ENCODE data around the gene KIF26B. TPM values are rescaled to one million over a fixed set of nuclear protein-coding genes. Genes with fewer than 3 reads are reported as not detected.

KIF26B gene
- total and polyA plus RNA-seq, 2 experiments from 2014 or later: 0.03 to 0.76 TPM

DNA sequence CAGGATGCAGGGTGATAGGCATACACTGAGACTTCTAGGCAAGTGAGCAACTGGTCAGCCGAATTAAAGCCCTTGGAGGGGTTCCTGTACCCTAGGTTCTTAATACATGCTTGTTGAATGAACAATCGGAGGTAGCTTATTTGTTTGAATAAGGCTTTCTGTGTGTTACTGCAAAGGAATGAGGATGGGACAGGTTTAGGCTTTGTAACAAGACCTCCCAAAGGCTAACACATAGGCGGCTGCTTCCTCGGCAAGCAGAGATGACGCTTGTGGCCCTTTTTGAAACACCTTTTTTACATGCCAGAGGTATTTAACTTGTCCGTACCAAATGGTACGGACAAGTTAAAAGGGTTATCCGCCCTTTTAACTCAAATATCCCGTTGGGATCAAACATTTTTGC lies 511.6 kb downstream of the KIF26B start (continued):
- TF ChIP-seq, protein P1, sequence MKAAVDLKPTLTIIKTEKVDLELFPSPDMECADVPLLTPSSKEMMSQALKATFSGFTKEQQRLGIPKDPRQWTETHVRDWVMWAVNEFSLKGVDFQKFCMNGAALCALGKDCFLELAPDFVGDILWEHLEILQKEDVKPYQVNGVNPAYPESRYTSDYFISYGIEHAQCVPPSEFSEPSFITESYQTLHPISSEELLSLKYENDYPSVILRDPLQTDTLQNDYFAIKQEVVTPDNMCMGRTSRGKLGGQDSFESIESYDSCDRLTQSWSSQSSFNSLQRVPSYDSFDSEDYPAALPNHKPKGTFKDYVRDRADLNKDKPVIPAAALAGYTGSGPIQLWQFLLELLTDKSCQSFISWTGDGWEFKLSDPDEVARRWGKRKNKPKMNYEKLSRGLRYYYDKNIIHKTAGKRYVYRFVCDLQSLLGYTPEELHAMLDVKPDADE (IDR thresholded peaks at IDR 0.05): no peak
- TF ChIP-seq, protein P2, sequence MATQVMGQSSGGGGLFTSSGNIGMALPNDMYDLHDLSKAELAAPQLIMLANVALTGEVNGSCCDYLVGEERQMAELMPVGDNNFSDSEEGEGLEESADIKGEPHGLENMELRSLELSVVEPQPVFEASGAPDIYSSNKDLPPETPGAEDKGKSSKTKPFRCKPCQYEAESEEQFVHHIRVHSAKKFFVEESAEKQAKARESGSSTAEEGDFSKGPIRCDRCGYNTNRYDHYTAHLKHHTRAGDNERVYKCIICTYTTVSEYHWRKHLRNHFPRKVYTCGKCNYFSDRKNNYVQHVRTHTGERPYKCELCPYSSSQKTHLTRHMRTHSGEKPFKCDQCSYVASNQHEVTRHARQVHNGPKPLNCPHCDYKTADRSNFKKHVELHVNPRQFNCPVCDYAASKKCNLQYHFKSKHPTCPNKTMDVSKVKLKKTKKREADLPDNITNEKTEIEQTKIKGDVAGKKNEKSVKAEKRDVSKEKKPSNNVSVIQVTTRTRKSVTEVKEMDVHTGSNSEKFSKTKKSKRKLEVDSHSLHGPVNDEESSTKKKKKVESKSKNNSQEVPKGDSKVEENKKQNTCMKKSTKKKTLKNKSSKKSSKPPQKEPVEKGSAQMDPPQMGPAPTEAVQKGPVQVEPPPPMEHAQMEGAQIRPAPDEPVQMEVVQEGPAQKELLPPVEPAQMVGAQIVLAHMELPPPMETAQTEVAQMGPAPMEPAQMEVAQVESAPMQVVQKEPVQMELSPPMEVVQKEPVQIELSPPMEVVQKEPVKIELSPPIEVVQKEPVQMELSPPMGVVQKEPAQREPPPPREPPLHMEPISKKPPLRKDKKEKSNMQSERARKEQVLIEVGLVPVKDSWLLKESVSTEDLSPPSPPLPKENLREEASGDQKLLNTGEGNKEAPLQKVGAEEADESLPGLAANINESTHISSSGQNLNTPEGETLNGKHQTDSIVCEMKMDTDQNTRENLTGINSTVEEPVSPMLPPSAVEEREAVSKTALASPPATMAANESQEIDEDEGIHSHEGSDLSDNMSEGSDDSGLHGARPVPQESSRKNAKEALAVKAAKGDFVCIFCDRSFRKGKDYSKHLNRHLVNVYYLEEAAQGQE (IDR thresholded peaks at IDR 0.05; ENCODE audit: unreplicated experiment): no peak

DNA sequence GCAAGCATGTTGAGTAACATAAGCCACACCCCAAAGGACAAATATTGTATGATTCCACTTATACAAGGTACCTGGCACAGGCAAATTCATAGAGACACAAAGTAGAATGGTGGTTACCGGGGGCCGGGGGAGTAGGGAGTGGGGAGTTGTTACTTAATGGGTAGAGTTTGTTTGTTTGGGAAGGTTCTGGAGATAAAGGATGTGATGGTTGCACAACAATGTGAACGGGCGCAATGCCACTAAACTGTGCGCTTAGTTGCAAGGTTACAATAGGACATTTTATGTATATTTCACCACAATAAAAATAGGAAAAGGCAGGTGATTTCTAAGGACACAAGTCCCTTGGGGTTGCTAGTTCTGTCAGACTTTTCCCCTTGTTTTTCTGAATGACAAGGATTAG lies 516.6 kb downstream of the KIF26B start:
- H3K27ac Mint-ChIP-seq: no peak overlapping the region
- Histone ChIP-seq H3K9me2 (ENCODE audit: insufficient read depth) (no peaks in the 10 kb centered on the region; the same call in 1 of the 2 replicates), H3K4me1 (ENCODE audit: insufficient read depth) (no peaks in the 10 kb centered on the region), H2AFZ (no peak overlapping the region), H3K27me3 (ENCODE audit: insufficient read depth) (no peaks in the 10 kb centered on the region), H3K4me3 (no peak overlapping the region), H4K20me1 (replicated peaks; ENCODE audit: insufficient read depth) (no peaks in the 10 kb centered on the region), H3K79me2 (replicated peaks; ENCODE audit: insufficient read depth) (no peaks in the 10 kb centered on the region), H3K36me3 (ENCODE audit: insufficient read depth) (no peaks in the 10 kb centered on the region), H3K27ac (ENCODE audit: low read depth) (no peak overlapping the region), H3K4me2 (no peak overlapping the region), H3F3A (replicated peaks; ENCODE audit: low read depth) (no peaks in the 10 kb centered on the region)
- H3K27me3 Mint-ChIP-seq (ENCODE audit: insufficient read depth, low read depth, poor library complexity): no peaks in the 10 kb centered on the region
- H3K4me3 Mint-ChIP-seq: no peak overlapping the region
- no peaks in the 10 kb centered on the region for H3K4me1 Mint-ChIP-seq
- no peak for DNase-seq (ENCODE audit: low spot score)
- no peaks in the 10 kb centered on the region for H3K9me3 Mint-ChIP-seq
- TF ChIP-seq CREB1 (CRISPR knock-in tag; IDR thresholded peaks at IDR 0.05; ENCODE audit: low read depth): no peak
- no peak for TF ChIP-seq NANOG (IDR thresholded peaks at IDR 0.05; ENCODE audit: borderline replicate concordance)
- TF ChIP-seq, protein P3, sequence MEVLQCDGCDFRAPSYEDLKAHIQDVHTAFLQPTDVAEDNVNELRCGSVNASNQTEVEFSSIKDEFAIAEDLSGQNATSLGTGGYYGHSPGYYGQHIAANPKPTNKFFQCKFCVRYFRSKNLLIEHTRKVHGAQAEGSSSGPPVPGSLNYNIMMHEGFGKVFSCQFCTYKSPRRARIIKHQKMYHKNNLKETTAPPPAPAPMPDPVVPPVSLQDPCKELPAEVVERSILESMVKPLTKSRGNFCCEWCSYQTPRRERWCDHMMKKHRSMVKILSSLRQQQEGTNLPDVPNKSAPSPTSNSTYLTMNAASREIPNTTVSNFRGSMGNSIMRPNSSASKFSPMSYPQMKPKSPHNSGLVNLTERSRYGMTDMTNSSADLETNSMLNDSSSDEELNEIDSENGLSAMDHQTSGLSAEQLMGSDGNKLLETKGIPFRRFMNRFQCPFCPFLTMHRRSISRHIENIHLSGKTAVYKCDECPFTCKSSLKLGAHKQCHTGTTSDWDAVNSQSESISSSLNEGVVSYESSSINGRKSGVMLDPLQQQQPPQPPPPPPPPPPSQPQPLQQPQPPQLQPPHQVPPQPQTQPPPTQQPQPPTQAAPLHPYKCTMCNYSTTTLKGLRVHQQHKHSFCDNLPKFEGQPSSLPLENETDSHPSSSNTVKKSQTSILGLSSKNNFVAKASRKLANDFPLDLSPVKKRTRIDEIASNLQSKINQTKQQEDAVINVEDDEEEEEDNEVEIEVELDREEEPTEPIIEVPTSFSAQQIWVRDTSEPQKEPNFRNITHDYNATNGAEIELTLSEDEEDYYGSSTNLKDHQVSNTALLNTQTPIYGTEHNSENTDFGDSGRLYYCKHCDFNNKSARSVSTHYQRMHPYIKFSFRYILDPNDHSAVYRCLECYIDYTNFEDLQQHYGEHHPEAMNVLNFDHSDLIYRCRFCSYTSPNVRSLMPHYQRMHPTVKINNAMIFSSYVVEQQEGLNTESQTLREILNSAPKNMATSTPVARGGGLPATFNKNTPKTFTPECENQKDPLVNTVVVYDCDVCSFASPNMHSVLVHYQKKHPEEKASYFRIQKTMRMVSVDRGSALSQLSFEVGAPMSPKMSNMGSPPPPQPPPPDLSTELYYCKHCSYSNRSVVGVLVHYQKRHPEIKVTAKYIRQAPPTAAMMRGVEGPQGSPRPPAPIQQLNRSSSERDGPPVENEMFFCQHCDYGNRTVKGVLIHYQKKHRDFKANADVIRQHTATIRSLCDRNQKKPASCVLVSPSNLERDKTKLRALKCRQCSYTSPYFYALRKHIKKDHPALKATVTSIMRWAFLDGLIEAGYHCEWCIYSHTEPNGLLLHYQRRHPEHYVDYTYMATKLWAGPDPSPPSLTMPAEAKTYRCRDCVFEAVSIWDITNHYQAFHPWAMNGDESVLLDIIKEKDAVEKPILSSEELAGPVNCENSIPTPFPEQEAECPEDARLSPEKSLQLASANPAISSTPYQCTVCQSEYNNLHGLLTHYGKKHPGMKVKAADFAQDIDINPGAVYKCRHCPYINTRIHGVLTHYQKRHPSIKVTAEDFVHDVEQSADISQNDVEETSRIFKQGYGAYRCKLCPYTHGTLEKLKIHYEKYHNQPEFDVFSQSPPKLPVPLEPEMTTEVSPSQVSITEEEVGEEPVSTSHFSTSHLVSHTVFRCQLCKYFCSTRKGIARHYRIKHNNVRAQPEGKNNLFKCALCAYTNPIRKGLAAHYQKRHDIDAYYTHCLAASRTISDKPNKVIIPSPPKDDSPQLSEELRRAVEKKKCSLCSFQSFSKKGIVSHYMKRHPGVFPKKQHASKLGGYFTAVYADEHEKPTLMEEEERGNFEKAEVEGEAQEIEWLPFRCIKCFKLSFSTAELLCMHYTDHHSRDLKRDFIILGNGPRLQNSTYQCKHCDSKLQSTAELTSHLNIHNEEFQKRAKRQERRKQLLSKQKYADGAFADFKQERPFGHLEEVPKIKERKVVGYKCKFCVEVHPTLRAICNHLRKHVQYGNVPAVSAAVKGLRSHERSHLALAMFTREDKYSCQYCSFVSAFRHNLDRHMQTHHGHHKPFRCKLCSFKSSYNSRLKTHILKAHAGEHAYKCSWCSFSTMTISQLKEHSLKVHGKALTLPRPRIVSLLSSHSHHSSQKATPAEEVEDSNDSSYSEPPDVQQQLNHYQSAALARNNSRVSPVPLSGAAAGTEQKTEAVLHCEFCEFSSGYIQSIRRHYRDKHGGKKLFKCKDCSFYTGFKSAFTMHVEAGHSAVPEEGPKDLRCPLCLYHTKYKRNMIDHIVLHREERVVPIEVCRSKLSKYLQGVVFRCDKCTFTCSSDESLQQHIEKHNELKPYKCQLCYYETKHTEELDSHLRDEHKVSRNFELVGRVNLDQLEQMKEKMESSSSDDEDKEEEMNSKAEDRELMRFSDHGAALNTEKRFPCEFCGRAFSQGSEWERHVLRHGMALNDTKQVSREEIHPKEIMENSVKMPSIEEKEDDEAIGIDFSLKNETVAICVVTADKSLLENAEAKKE (CRISPR knock-in tag; IDR thresholded peaks at IDR 0.05): no peak
- no peak for TF ChIP-seq ZNF114 (CRISPR knock-in tag; IDR thresholded peaks at IDR 0.05)
- TF ChIP-seq EZH2phosphoT487 (IDR thresholded peaks at IDR 0.05; ENCODE audit: unreplicated experiment): no peak
- TF ChIP-seq, protein P4, sequence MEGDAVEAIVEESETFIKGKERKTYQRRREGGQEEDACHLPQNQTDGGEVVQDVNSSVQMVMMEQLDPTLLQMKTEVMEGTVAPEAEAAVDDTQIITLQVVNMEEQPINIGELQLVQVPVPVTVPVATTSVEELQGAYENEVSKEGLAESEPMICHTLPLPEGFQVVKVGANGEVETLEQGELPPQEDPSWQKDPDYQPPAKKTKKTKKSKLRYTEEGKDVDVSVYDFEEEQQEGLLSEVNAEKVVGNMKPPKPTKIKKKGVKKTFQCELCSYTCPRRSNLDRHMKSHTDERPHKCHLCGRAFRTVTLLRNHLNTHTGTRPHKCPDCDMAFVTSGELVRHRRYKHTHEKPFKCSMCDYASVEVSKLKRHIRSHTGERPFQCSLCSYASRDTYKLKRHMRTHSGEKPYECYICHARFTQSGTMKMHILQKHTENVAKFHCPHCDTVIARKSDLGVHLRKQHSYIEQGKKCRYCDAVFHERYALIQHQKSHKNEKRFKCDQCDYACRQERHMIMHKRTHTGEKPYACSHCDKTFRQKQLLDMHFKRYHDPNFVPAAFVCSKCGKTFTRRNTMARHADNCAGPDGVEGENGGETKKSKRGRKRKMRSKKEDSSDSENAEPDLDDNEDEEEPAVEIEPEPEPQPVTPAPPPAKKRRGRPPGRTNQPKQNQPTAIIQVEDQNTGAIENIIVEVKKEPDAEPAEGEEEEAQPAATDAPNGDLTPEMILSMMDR (conservative IDR thresholded peaks at IDR 0.05; ENCODE audit: low read depth in 2 of 2): no peak
- no peak for TF ChIP-seq EZH2 (IDR thresholded peaks at IDR 0.05; ENCODE audit: low read depth, unreplicated experiment)
- no peak for TF ChIP-seq POLR2AphosphoS5 (IDR thresholded peaks at IDR 0.05; ENCODE audit: low read depth)
- TF ChIP-seq, protein P1 (IDR thresholded peaks at IDR 0.05): no peak
- no peak for TF ChIP-seq JUNB (IDR thresholded peaks at IDR 0.05; ENCODE audit: unreplicated experiment)
- ATAC-seq: no peak
- no peaks in the 10 kb centered on the region for H3K36me3 Mint-ChIP-seq (ENCODE audit: low read depth)
